GM21528 (cell line): ENCODE results near the gene MEMO1.
"Not testable (repeated sequence)": the region's sequence is repeated elsewhere in the genome, so short reads cannot be mapped to it uniquely, and the experiment has no call there.

ENCODE experiments used
- ATAC-seq: cut with Tn5 transposase; IDR thresholded peaks from one replicate; pipeline ENCODE4 v1.9.1; 2021; ENCODE audit warnings: mild to moderate bottlenecking, moderate library complexity; ENCODE audit not compliant: unreplicated experiment, low FRiP score

MEMO1 gene

GRCh38 chr2:31962757-31963361 lies 47.9 kb downstream of the MEMO1 start:
- no peak for ATAC-seq

GRCh38 chr2:31958140-31958717 lies 52.6 kb downstream of the MEMO1 start:
- ATAC-seq = no peak

- ATAC-seq = no peak
These were observed 53.3 kb downstream of the MEMO1 start for GRCh38 chr2:31957354-31958139.

DNA sequence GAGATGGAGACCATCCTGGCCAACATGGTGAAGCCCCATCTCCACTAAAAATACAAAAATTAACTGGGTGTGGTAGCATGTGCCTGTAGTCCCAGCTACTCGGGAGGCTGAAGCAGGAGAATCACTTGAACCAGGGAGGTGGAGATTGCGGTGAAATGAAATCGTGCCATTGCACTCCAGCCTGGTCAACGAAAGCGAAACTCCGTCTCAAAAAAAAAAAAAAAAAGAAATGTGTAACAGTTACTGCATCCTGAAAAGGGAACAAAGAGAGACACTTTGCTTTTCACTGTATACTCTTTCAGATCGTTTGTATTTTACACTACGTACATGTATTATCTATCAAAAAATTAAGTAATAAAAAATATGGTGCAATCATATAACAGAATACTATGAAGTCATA lies 53.9 kb downstream of the MEMO1 start:
- not testable (repeated sequence) for ATAC-seq

DNA sequence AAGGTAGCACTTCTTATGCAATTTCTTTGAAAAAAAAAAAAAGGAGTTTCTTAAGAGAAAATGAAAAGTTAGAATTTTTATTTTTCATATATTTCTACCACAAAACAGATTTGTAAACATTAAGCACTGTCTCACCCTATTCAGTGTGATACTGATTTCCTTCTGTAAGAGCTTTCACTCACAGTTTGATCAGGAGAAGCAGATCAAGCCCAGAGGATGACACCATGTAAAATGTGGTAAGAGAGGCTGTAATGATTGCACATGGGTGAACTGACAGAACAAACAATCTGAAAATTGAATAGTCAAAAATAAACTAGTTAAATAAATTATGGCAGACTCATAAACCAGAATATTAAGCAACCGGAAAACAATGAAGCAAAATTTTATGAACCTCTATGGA lies 54.5 kb downstream of the MEMO1 start:
- ATAC-seq = no peak

- not testable (repeated sequence) for ATAC-seq
These were observed 57.7 kb downstream of the MEMO1 start for GRCh38 chr2:31953095-31953494.

GRCh38 chr2:31950946-31951562 lies 59.8 kb downstream of the MEMO1 start:
- ATAC-seq = no peak

DNA sequence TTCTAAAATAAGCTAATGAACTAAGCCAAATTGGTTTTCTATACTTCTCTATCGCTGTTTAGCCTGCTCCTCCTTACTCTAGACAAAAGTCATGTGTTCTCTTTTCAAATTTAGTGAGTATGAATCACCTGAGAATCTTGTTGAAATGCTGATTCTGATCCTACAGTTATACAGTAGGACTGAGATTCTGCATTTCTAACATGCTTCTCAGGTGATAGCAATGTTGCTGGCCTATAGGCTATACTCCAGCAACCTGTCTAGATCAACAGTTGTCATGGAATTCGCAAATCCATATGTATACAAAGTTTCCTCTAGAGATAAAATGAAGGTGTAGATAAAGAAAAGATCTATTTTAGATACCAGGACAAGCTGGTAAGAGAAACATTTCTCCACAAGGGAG lies 62.9 kb downstream of the MEMO1 start:
- ATAC-seq = no peak

DNA sequence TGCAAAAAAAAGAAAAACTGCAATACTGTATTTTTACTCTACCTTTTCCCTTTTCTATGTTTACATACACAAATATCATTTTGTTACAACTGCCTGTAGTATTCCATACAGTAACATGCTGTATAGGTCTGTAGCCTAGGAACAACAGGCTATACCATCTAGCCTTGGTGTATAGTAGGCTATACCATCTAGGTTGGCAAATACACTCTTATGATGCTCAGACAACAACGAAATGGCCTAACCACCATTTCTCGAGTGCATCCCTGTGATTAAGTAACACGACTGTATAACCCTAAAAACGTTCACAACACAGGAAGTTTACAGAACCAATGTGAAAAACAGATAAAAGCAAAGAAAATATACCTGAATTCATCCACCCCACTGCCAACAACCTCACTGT lies 64.0 kb downstream of the MEMO1 start:
- ATAC-seq = no peak

DNA sequence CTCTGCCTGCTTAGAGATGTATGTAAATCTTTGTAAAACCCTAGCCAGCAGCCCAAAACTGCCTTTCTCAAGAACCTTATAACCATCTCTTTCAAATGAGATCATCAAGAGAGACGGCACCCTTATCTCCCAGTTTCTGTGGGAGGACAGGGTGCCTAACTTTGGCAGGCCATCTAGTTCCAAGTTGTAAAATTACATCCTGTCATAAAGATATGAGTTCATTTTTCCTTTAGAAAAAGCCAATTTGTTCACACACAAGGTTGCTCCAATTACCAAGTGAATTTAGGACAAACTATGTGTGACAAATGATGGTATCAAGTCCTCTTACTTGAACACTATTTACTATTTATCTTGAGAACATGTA lies 65.3 kb downstream of the MEMO1 start:
- no peak for ATAC-seq

- no peak for ATAC-seq
These were observed 65.8 kb downstream of the MEMO1 start for GRCh38 chr2:31944828-31945571.

DNA sequence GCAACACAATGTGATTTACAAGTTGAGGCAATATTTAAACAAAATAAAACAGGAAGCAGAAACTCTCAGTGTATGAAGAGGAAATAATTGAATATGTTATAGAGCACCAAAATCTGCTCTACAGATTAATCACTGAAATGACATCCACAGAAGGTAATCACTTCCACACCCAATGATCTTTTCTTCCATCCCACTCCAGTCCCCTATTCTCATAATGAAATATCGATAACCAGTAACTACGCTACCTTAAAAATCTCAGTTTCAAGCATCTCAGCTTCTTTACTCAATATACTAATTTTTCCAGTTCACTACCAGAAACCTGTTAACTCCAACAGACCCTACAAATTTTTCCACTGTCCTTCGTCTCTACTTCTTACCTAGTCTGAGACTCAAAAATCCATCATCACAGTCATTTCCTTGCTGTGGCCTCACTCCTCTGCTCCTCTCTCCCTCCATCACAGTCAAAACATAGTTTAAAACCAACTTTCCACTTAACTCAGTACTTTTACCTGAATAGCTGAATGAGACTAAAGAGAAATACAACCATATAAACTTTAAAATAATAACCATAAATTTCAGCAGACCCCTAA lies 67.1 kb downstream of the MEMO1 start:
- no peak for ATAC-seq

- no peak for ATAC-seq
These were observed 69.9 kb downstream of the MEMO1 start for GRCh38 chr2:31940920-31941319.

DNA sequence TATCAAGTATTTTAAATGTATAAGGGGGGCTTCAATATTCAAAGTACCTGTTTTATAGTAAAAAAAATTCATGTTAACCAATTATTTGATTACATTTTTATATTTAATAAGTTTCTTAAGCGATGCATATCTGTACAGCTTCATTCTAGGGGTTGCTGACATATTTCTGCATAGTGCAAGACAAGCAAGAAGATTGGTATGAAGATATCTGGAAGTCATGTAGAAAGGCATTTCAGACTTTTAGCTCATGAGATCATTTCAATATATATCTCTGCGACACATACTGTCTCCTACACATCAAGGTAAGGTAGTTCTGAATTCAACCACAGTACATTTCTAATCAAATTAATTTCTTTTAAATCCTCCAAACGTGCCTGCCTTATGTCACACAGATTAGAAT lies 73.1 kb downstream of the MEMO1 start:
- ATAC-seq = no peak

- no peak for ATAC-seq
These were observed 75.4 kb downstream of the MEMO1 start for GRCh38 chr2:31935370-31935769.

- ATAC-seq = no peak
These were observed 77.7 kb downstream of the MEMO1 start for GRCh38 chr2:31933066-31933465.

GRCh38 chr2:31932589-31932988 lies 78.2 kb downstream of the MEMO1 start:
- no peak for ATAC-seq

DNA sequence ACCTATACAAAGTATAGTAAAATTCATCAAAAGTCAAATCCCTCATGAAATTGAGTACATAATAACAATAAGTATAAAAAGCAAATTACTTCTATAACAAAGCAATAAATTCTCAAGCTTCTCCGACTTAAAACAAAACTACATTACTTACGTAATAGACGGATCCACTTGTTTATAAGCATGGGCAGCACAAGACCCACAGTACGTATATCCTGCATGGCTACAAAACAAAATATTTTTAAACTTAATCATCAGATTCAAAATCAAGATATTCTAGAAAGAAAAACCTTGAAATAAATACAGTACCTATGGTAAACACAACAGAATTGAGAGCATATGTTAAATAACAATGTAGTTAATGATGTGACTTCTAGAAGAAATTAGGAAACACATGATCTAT lies 78.9 kb downstream of the MEMO1 start:
- ATAC-seq = no peak

GRCh38 chr2:31925517-31925916 lies 85.3 kb downstream of the MEMO1 start:
- no peak for ATAC-seq

DNA sequence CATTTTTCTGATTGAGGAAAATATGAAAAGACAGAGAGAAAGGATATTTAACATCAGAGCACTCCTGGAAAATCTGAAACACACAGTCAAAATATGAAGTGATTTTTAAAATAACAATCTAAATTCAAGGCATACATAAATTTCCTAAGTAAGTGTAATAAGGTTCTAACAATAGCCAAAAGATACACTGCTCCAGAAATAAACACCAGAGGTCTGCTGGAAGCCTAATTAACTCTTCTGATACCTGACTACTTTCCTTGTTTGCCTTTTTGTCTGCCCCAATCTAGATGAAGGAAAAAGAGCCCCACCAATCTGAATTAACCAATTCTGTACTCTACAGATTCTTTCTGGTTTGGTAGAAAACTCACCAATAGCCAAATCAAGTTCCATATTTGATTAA lies 87.1 kb downstream of the MEMO1 start:
- ATAC-seq = no peak
